GM12878 (cell line): ENCODE results near the gene SHROOM3. TPM values are rescaled to one million over a fixed set of nuclear protein-coding genes. Genes with fewer than 3 reads are reported as not detected.

Experiments
- ATAC-seq: fragments of 200-7000 bp; cut with Tn5 transposase; 3 replicates; pipeline ENCODE4 v1.9.1; 2020; ENCODE audit warnings: mild to moderate bottlenecking, moderate library complexity
- BruUV-seq: library from RNA; stranded (reverse); fragments of 400-500 nt; replicated peaks from 2 replicates; lab custom pipeline; 2021; lab: Mats Ljungman, UMichigan
- CTCF ChIA-PET: fragments of 300-600 bp; sonication (Branson Sonifier 250); formaldehyde crosslinking; extraction: SDS; loops from one replicate; lab custom pipeline; 2021; ENCODE audit warnings: inconsistent platforms; lab: Yijun Ruan, JAX
- POLR2A ChIA-PET: fragments of 350-600 bp; formaldehyde crosslinking; extraction: SDS; loops from one replicate; lab custom pipeline; 2021; ENCODE audit warnings: inconsistent platforms; lab: Charles Lee
- RAD21 ChIA-PET: fragments of 300-600 bp; sonication (Branson Sonifier 250); formaldehyde crosslinking; loops from one replicate; lab custom pipeline; 2023; ENCODE audit warnings: antibody characterized with exemption; ENCODE audit not compliant: unreplicated experiment; lab: Charles Lee
- SMC1A ChIA-PET: fragments of 300-600 bp; sonication (Branson Sonifier 250); formaldehyde crosslinking; loops from one replicate; lab custom pipeline; 2023; ENCODE audit not compliant: unreplicated experiment, uncharacterized antibody; lab: Charles Lee
- DNase-seq: peaks from one replicate; pipeline ENCODE4 v3.0.0-alpha.2; 2011; ENCODE audit warnings: low read depth, low spot score
- FAIRE-seq: peaks from 3 replicates; lab custom pipeline; 2011; peaks lifted over from hg19 to GRCh38; lab: Jason Lieb, UNC
- H2AFZ ChIP-seq: 2 replicates; pipeline ENCODE4 v1.6.0; 2011; ENCODE audit warnings: low read depth, low read length, control low read depth; ENCODE audit not compliant: control insufficient read depth
- H3K27ac ChIP-seq: 2 replicates; pipeline ENCODE4 v1.5.1; 2011; ENCODE audit warnings: control low read depth; ENCODE audit not compliant: control insufficient read depth, insufficient read depth
- H3K27me3 ChIP-seq, 2 experiments: replicated peaks in 1 of 2; 2 replicates each; pipeline versions ENCODE4 v1.6.0 to v1.6.1; 2011; ENCODE audit warnings: low read length in 1 of 2; ENCODE audit not compliant: control insufficient read depth in 2 of 2, insufficient read depth in 2 of 2
- H3K36me3 ChIP-seq, 2 experiments: 2 replicates each; pipeline ENCODE4 v1.5.1; 2011; ENCODE audit warnings: low read length in 1 of 2; ENCODE audit not compliant: control insufficient read depth in 2 of 2, insufficient read depth in 2 of 2
- H3K4me1 ChIP-seq: 2 replicates; pipeline ENCODE4 v1.6.1; 2011; ENCODE audit warnings: mild to moderate bottlenecking, low read length, moderate library complexity, mixed read lengths; ENCODE audit not compliant: control insufficient read depth, insufficient read depth
- H3K4me2 ChIP-seq: 2 replicates; pipeline ENCODE4 v1.6.0; 2011; ENCODE audit warnings: control low read depth; ENCODE audit not compliant: control insufficient read depth, insufficient read depth
- H3K4me3 ChIP-seq: fragments of 200-600 bp; sonication (generic); 2 replicates; pipeline ENCODE4 v1.5.1; 2016
- H3K79me2 ChIP-seq: 2 replicates; pipeline ENCODE4 v1.6.0; 2011; ENCODE audit warnings: low read length; ENCODE audit not compliant: control insufficient read depth, insufficient read depth
- H3K9ac ChIP-seq: 2 replicates; pipeline ENCODE4 v1.8.0; 2011; ENCODE audit warnings: low read length, control low read depth, mixed read lengths; ENCODE audit not compliant: control insufficient read depth, insufficient read depth
- H3K9me3 ChIP-seq: replicated peaks from 3 replicates; pipeline ENCODE4 v1.5.1; 2011; ENCODE audit warnings: mild to moderate bottlenecking, low read length; ENCODE audit not compliant: control insufficient read depth, insufficient read depth
- H4K20me1 ChIP-seq: 2 replicates; pipeline ENCODE4 v1.6.0; 2011; ENCODE audit not compliant: control insufficient read depth, insufficient read depth
- BACH1 ChIP-seq: fragments of 450-650 bp; IDR thresholded peaks from 2 replicates; pipeline ENCODE4 v1.6.1; 2017; ENCODE audit warnings: mild to moderate bottlenecking, borderline replicate concordance
- BCL11A ChIP-seq: IDR thresholded peaks from 2 replicates; pipeline ENCODE4 v1.6.1; 2011; ENCODE audit warnings: low read depth, low read length
- BRCA1 ChIP-seq: IDR thresholded peaks from 2 replicates; pipeline ENCODE4 v1.6.1; 2011; ENCODE audit warnings: low read depth, low read length, improper control_type of control experiment
- IKZF2 ChIP-seq, 2 experiments: fragments of 450-650 bp; IDR thresholded peaks; 2 replicates each; pipeline ENCODE4 v1.6.1; 2017; ENCODE audit warnings: mild to moderate bottlenecking in 2 of 2, moderate library complexity in 2 of 2
- MXI1 ChIP-seq: fragments of 150-350 bp; IDR thresholded peaks from 2 replicates; pipeline ENCODE4 v1.6.1; 2011; ENCODE audit warnings: low read depth, mild to moderate bottlenecking, inconsistent platforms, low read length, improper control_type of control experiment
- MYB ChIP-seq: fragments of 150-350 bp; IDR thresholded peaks from 2 replicates; pipeline ENCODE4 v1.6.1; 2014; ENCODE audit warnings: mild to moderate bottlenecking, low read depth, low read length, borderline replicate concordance
- PML ChIP-seq: IDR thresholded peaks from 2 replicates; pipeline ENCODE4 v1.6.1; 2012; ENCODE audit warnings: low read length, inconsistent platforms
- RFX5 ChIP-seq: IDR thresholded peaks from 2 replicates; pipeline ENCODE4 v1.6.1; 2011; ENCODE audit warnings: low read depth, low read length, improper control_type of control experiment
- SUZ12 ChIP-seq: fragments of 200-600 bp; sonication (generic); IDR thresholded peaks from one replicate; pipeline ENCODE4 v1.6.1; 2018; ENCODE audit warnings: antibody characterized with exemption, mild to moderate bottlenecking; ENCODE audit not compliant: unreplicated experiment
- ZNF687 ChIP-seq: fragments of 450-650 bp; IDR thresholded peaks from 2 replicates; pipeline ENCODE4 v1.6.1; 2017; ENCODE audit warnings: mild to moderate bottlenecking, moderate library complexity
- WGBS: methylation state at CpG from one replicate; pipeline ENCODE4 v1.1.6; 2016; ENCODE audit warnings: low lambda C conversion rate; ENCODE audit not compliant: insufficient replicate concordance, insufficient coverage; ENCODE audit errors: missing lambda C conversion rate; 5-methylcytosine and 5-hydroxymethylcytosine counted together
- in situ Hi-C: fragments of 300-500 bp; cut with MboI; formaldehyde crosslinking; loops from 9 replicates; pipeline ENCODE4 v1.14.3; 2018; ENCODE audit warnings: mixed read lengths
- intact Hi-C: fragments of 100-400 bp; cut with micrococcal nuclease; formaldehyde crosslinking; loops from one replicate; pipeline ENCODE4 v1.14.2; 2022; ENCODE audit not compliant: unreplicated experiment
- polyA plus RNA-seq, 11 experiments: library from polyadenylated mRNA; depleted of rRNA in 4 of 11; unstranded in 6 of 11; stranded (reverse) in 5 of 11; fragments of >200 nt; fragmentation: Nextera tagmentation in 4 of 11; fragmentation: Illumina TruSeq in 1 of 11; extraction: Ambion mirVana in 4 of 11; extraction: Trizol in 1 of 11; gene quantifications; 1 replicate in 1 of 11; 2 replicates in 10 of 11; pipeline versions ENCODE4 v1.2.1 to v1.2.3, GENCODE V29; 2011 to 2016; ENCODE audit warnings: inconsistent platforms in 2 of 11, missing spikeins in 2 of 11, low read depth in 1 of 11
- total RNA-seq, 4 experiments: library from RNA; depleted of rRNA in 3 of 4; stranded (reverse); fragments of >200 nt in 3 of 4; fragmentation: Illumina TruSeq in 1 of 4; extraction: Trizol in 1 of 4; gene quantifications; 2 replicates each; pipeline versions ENCODE4 v1.2.1 to v1.2.3, GENCODE V29; 2013 to 2021

SHROOM3 gene
- total and polyA plus RNA-seq, 10 of the 15 experiments (the other 5 are each of a cell fraction or from before 2014, with no cell fraction given): under 0.01 to 0.29 (median 0.08) TPM; not detected in 1

GRCh38 chr4:76556452-76556851 is 121.4 kb downstream of the SHROOM3 start (continued):
- no peak for TF ChIP-seq RFX5

GRCh38 chr4:76558396-76559235 is 123.6 kb downstream of the SHROOM3 start:
- no TSS peak for BruUV-seq
- intact Hi-C loops: no loop called here
- H3K4me3 ChIP-seq: no peak overlapping the region
- no peaks in the 10 kb centered on the region for H3K9me3 ChIP-seq
- TF ChIP-seq BRCA1: no peak
- H3K4me1 ChIP-seq: no peaks in the 10 kb centered on the region
- no peak overlapping the region for H3K9ac ChIP-seq
- H4K20me1 ChIP-seq: no peaks in the 10 kb centered on the region
- POLR2A ChIA-PET: no interaction called here
- no peak for DNase-seq
- no peak overlapping the region for H2AFZ ChIP-seq
- no peaks in the 10 kb centered on the region for H3K36me3 ChIP-seq
- no peak for FAIRE-seq
- H3K27ac ChIP-seq: no peak overlapping the region
- SMC1A ChIA-PET: no interaction called here
- H3K27me3 ChIP-seq: peaks cover 0 to 10% of the 10 kb centered on the region in 2 experiments; a peak in 2 of 4 replicates
- WGBS: 33% methylated on average over 5 of the region's 5 CpGs
- ATAC-seq: no peak
- RAD21 ChIA-PET: no interaction called here
- in situ Hi-C loops: no loop called here
- no peaks in the 10 kb centered on the region for H3K79me2 ChIP-seq
- CTCF ChIA-PET: no interaction called here
- no peak overlapping the region for H3K4me2 ChIP-seq

GRCh38 chr4:76559236-76560071 is 124.4 kb downstream of the SHROOM3 start:
- Histone ChIP-seq H3K27ac (no peak overlapping the region), H3K9ac (no peak overlapping the region), H3K9me3 (no peaks in the 10 kb centered on the region), H3K4me3 (no peak overlapping the region), H3K36me3 (no peaks in the 10 kb centered on the region), H4K20me1 (no peaks in the 10 kb centered on the region), H2AFZ (no peak overlapping the region), H3K79me2 (no peaks in the 10 kb centered on the region), H3K4me1 (no peaks in the 10 kb centered on the region), H3K27me3 (peaks cover 2 to 14% of the 10 kb centered on the region in 2 experiments; a peak in 2 of 4 replicates), H3K4me2 (no peak overlapping the region)
- 52% methylated on average over 13 of the region's 13 CpGs for WGBS
- no TSS peak for BruUV-seq
- DNase-seq (no peak), FAIRE-seq (no peak), ATAC-seq (no peak)
- ChIA-PET RAD21 (no interaction called here), POLR2A (no interaction called here), SMC1A (interaction anchor here (0.8 kb wide), 1 partner anchor 38 kb away, joined by 3 read pairs; no protein-coding TSS in a partner anchor), CTCF (no interaction called here)
- in situ Hi-C loops (no loop called here), intact Hi-C loops (no loop called here)
- TF ChIP-seq IKZF2 (IDR thresholded peaks at IDR 0.05): no peak
- no peak for TF ChIP-seq BACH1
- no peak for TF ChIP-seq PML
- no peak for TF ChIP-seq MXI1
- TF ChIP-seq ZNF687: no peak
- TF ChIP-seq SUZ12: no peak
- no peak for TF ChIP-seq MYB
- TF ChIP-seq BCL11A: no peak
